Epithelial cell of alveolus of lung (primary cell): ENCODE measurements around the gene PIAS4. TPM values are rescaled to one million over a fixed set of nuclear protein-coding genes. Genes with fewer than 3 reads are reported as not detected.

Source experiments
- total RNA-seq: library from RNA; depleted of rRNA; stranded (reverse); fragments of >200 nt; gene quantifications from 2 replicates; pipeline ENCODE4 v1.2.1, GENCODE V29; 2015

Gene PIAS4
- 20.0 and 23.9 TPM in 2 replicates for total RNA-seq

DNA sequence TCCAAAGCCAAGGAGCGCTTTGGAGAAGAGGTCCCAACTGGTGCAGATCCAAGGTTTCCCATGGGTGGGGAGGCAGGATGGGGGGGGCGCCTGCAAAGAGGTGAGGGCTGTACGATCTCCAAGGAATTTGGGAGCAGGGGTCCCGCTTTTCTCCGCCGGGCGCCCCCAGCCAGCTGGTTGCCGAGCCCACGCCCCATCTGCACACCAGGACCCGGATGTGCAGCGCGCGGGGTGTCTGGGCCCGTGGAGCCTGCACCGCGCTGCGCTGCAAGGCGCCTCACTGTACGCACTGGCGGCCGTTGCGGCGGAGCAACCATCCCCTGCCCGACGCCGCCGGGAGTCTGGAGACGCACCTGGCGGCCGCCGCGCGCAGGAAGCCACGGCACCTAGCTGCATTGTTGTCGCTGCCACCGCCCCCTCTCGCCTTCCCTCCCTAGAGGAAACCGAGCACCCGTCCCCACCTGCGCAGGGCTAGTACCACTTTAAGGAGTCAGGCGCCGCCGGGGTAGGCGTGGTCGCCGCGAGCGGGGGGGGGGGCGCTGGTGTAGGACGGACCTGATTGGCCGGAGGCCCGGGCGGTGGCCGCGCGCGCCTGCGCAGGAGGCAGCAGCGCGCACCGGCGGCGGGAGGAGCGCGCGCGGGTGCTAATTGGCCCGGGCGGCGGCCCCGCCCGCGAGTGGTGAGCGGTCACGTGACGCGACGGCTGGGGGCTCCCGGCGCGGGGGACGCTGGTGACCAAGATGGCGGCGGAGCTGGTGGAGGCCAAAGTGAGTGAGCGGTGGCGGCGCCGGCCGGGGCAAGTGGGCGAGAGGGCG, at the start of gene PIAS4:
PIAS4 (plus strand) TSS at position 716 of the 815 bp plus-strand sequence; CDS start at position 741, 25 bp downstream.

DNA sequence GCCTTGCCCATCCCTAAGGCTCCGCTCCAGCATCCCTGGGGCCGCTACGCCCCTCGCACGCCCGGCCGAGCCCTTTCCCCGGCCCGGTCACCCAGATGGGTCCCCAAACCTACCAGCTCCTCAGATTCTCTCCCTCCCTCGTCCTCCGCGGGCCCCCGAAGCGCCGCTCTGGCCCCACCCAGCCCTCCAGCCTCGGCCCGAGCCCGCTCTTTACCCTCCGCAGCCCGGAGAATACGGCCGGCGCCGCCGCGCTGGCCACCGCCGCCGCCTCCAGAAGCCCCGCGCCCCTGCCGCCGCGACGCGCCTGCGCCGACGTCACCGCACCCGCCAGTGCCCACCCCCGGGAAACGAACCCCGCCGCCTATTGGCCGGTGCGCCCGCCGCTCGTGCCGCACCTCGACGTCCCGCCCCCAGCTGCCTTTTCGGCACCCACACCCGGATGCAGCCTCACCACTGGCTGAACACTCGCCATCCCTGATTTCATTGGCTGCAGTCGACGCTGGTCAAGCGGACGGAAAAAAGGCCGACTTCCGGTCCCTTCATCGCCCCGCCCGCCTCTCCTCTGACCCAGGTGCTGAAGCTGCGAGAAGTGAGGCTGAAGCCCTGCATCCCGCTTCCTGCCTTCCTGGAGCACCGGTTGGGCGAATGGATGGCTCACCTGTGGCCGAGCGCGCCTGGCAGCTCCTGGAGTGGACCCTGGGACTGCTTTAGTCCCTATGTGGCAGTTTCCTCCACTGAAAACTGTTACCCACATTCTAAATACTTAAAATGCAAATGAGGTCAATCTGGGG, 36.5 kb upstream of the PIAS4 start, which contains the start of gene DAPK3:
DAPK3 (minus strand) TSS at position 292 of the 791 bp plus-strand sequence. CDS start 1,364 bp downstream, outside the sequence.

GRCh38 chr19:3984908-3985642, 22.5 kb upstream of the PIAS4 start, which contains the start of gene EEF2:
Gene EEF2 (minus strand): TSS chr19:3985463. CDS start chr19:3985380, 83 bp downstream.

GRCh38 chr19:4066682-4067395, 59.3 kb downstream of the PIAS4 start, which contains the start of gene ZBTB7A:
Gene ZBTB7A (minus strand): TSS chr19:4066899. CDS start chr19:4055232, 11,667 bp downstream.

Other genes starting within 250 kb of the PIAS4 start
- gene APBA3, start 246.0 kb upstream of the PIAS4 start, total RNA-seq = 22.8 and 47.1 TPM in 2 replicates
- 46.6 and 52.6 TPM in 2 replicates for gene MRPL54, start 245.1 kb upstream of the PIAS4 start, total RNA-seq
- gene RAX2, start 235.5 kb upstream of the PIAS4 start, total RNA-seq = not detected in 2 replicates
- gene MATK, start 221.4 kb upstream of the PIAS4 start, total RNA-seq = 0.40 TPM in 1 of 2 replicates, not detected in the other
- not detected in 2 replicates for gene ZFR2, start 138.7 kb upstream of the PIAS4 start, total RNA-seq
- 0.13 and 3.4 TPM in 2 replicates for gene ATCAY, start 127.1 kb upstream of the PIAS4 start, total RNA-seq
- not detected in 2 replicates for gene NMRK2, start 74.7 kb upstream of the PIAS4 start, total RNA-seq
- gene DAPK3, start 36.6 kb upstream of the PIAS4 start, total RNA-seq = 81.2 and 83.6 TPM in 2 replicates
- gene EEF2, start 22.3 kb upstream of the PIAS4 start, total RNA-seq = 3,183 and 4,926 TPM in 2 replicates
- 30.4 and 35.6 TPM in 2 replicates for gene ZBTB7A, start 59.2 kb downstream of the PIAS4 start, total RNA-seq
- 180 and 195 TPM in 2 replicates for gene MAP2K2, start 116.4 kb downstream of the PIAS4 start, total RNA-seq
- not detected in 2 replicates for gene CREB3L3, start 145.9 kb downstream of the PIAS4 start, total RNA-seq
- 24.6 and 29.1 TPM in 2 replicates for gene SIRT6, start 174.8 kb downstream of the PIAS4 start, total RNA-seq
- gene ANKRD24, start 175.0 kb downstream of the PIAS4 start, total RNA-seq = 1.4 TPM in 1 of 2 replicates, not detected in the other
- gene EBI3, start 221.8 kb downstream of the PIAS4 start, total RNA-seq = 0.39 TPM in 1 of 2 replicates, not detected in the other
- 21.5 and 24.9 TPM in 2 replicates for gene YJU2, start 239.3 kb downstream of the PIAS4 start, total RNA-seq